HG03520 (cell line): Measurements from ENCODE around the gene TNK2.
A peak's percentile ranks its signal among the peaks of the same experiment; 100 is the strongest.

Experiments used
- ATAC-seq: cut with Tn5 transposase; IDR thresholded peaks from one replicate; pipeline ENCODE4 v1.9.1; 2021; ENCODE audit warnings: mild to moderate bottlenecking, moderate library complexity; ENCODE audit not compliant: unreplicated experiment

Gene TNK2

GRCh38 chr3:195854628-195855294 lies 53.6 kb downstream of the TNK2 start:
- ATAC-seq = no peak

GRCh38 chr3:195853996-195854395 lies 54.4 kb downstream of the TNK2 start:
- no peak for ATAC-seq

- no peak for ATAC-seq
Observed at GRCh38 chr3:195853036-195853435, 55.3 kb downstream of the TNK2 start.

- peak; percentile 92 for ATAC-seq
Observed at GRCh38 chr3:195850857-195851543, 57.4 kb downstream of the TNK2 start.

- no peak for ATAC-seq
Observed at GRCh38 chr3:195849322-195850074, 58.9 kb downstream of the TNK2 start.

GRCh38 chr3:195847055-195847950 lies 61.0 kb downstream of the TNK2 start:
- no peak for ATAC-seq

- no peak for ATAC-seq
Observed at GRCh38 chr3:195845483-195845882, 62.9 kb downstream of the TNK2 start.

GRCh38 chr3:195844671-195845218 lies 63.6 kb downstream of the TNK2 start:
- ATAC-seq = no peak

- no peak for ATAC-seq
Observed at GRCh38 chr3:195839260-195840010, 68.9 kb downstream of the TNK2 start.

GRCh38 chr3:195838714-195839113 lies 69.6 kb downstream of the TNK2 start:
- peak; percentile 63 for ATAC-seq

GRCh38 chr3:195836476-195837135 lies 71.7 kb downstream of the TNK2 start:
- no peak for ATAC-seq

- no peak for ATAC-seq
Observed at GRCh38 chr3:195835791-195836190, 72.6 kb downstream of the TNK2 start.

GRCh38 chr3:195834675-195835583 lies 73.4 kb downstream of the TNK2 start:
- no peak for ATAC-seq

GRCh38 chr3:195829897-195830254 lies 78.5 kb downstream of the TNK2 start:
- ATAC-seq = no peak

- no peak for ATAC-seq
Observed at GRCh38 chr3:195828762-195829161, 79.6 kb downstream of the TNK2 start.

GRCh38 chr3:195825857-195826804 lies 82.2 kb downstream of the TNK2 start:
- no peak for ATAC-seq

GRCh38 chr3:195825191-195825588 lies 83.2 kb downstream of the TNK2 start:
- no peak for ATAC-seq
